K562 (cell line): ENCODE results near the gene DPP9. TPM values are rescaled to one million over a fixed set of nuclear protein-coding genes. Genes with fewer than 3 reads are reported as not detected.

Source experiments
- ATAC-seq: fragments of 200-7000 bp; cut with Tn5 transposase; 3 replicates; pipeline ENCODE4 v1.9.1; 2020; ENCODE audit warnings: moderate library complexity
- BruUV-seq: library from RNA; stranded (reverse); fragments of 400-500 nt; replicated peaks from 2 replicates; lab custom pipeline; 2021; lab: Mats Ljungman, UMichigan
- CTCF ChIA-PET: fragments of 300-600 bp; formaldehyde crosslinking; extraction: SDS; loops from one replicate; lab custom pipeline; 2021; ENCODE audit warnings: low intra/inter-chr PET ratio; lab: Yijun Ruan, JAX
- POLR2A ChIA-PET: fragments of 300-600, 350-650 bp; sonication (Branson Sonifier 250); formaldehyde crosslinking; extraction: SDS; loops from one replicate; lab custom pipeline; 2021; ENCODE audit warnings: antibody characterized with exemption, inconsistent platforms; lab: Yijun Ruan, JAX
- DNase-seq, 4 experiments: peaks; one replicate each; pipeline versions ENCODE4 v3.0.0 to v3.0.0-alpha.2; 2011 to 2018; ENCODE audit warnings: low spot score in 3 of 4, mixed read lengths in 3 of 4; ENCODE audit errors: extremely low read depth in 1 of 4
- FAIRE-seq: peaks from 2 replicates; lab custom pipeline; 2011; peaks lifted over from hg19 to GRCh38; lab: Jason Lieb, UNC
- H2AFZ ChIP-seq: 2 replicates; pipeline ENCODE4 v1.6.0; 2011; ENCODE audit warnings: low read depth, low read length, control low read depth, inconsistent platforms
- H3K27ac ChIP-seq: fragments of 200-600 bp; 3 replicates; pipeline ENCODE4 v1.8.0; 2011; ENCODE audit warnings: low read depth, mild to moderate bottlenecking, control low read depth, inconsistent platforms, low read length, moderate library complexity, mixed read lengths; ENCODE audit errors: extremely low read depth
- H3K27me3 ChIP-seq, 2 experiments: fragments of 300-600 bp in 1 of 2; 2 replicates in 1 of 2; 3 replicates in 1 of 2; pipeline versions ENCODE4 v1.6.0 to v1.8.0; 2011; ENCODE audit warnings: inconsistent platforms in 2 of 2, low read length in 2 of 2, mild to moderate bottlenecking in 1 of 2, mixed read lengths in 1 of 2, moderate library complexity in 1 of 2; ENCODE audit not compliant: control insufficient read depth in 2 of 2, insufficient read depth in 2 of 2
- H3K36me3 ChIP-seq: fragments of 300-600 bp; 3 replicates; pipeline ENCODE4 v1.8.0; 2011; ENCODE audit warnings: mild to moderate bottlenecking, low read length, inconsistent platforms; ENCODE audit not compliant: control insufficient read depth, insufficient read depth
- H3K4me1 ChIP-seq, 2 experiments: fragments of 200-600 bp in 1 of 2; replicated peaks in 1 of 2; 2 replicates in 1 of 2; 3 replicates in 1 of 2; pipeline versions ENCODE4 v1.5.1 to v1.8.0; 2011; ENCODE audit warnings: inconsistent platforms in 2 of 2, low read length in 2 of 2, mild to moderate bottlenecking in 1 of 2, mixed read lengths in 1 of 2, moderate library complexity in 1 of 2; ENCODE audit not compliant: control insufficient read depth in 2 of 2, insufficient read depth in 2 of 2
- H3K4me2 ChIP-seq: 2 replicates; pipeline ENCODE4 v1.6.1; 2011; ENCODE audit warnings: low read length, control low read depth, inconsistent platforms, mixed read lengths; ENCODE audit not compliant: insufficient read depth
- H3K4me3 ChIP-seq: fragments of 200-600 bp; sonication (generic), shearing (Covaris generic); 2 replicates; pipeline ENCODE4 v1.5.1; 2016; ENCODE audit warnings: control low read depth, inconsistent platforms
- H3K79me2 ChIP-seq: fragments of 200-600 bp; 3 replicates; pipeline ENCODE4 v1.8.0; 2011; ENCODE audit warnings: low read length, inconsistent platforms; ENCODE audit not compliant: control insufficient read depth, insufficient read depth
- H3K9ac ChIP-seq, 2 experiments: 2 replicates each; pipeline versions ENCODE4 v1.6.0 to v1.6.1; 2011; ENCODE audit warnings: low read depth in 2 of 2, low read length in 2 of 2, control low read depth in 1 of 2, inconsistent platforms in 1 of 2, mild to moderate bottlenecking in 1 of 2, mixed read lengths in 1 of 2; ENCODE audit not compliant: insufficient read depth in 1 of 2
- H3K9me1 ChIP-seq: one replicate; pipeline ENCODE4 v1.6.0; 2011; ENCODE audit warnings: inconsistent platforms, mild to moderate bottlenecking, low read length, moderate library complexity; ENCODE audit not compliant: control insufficient read depth, insufficient read depth
- H3K9me3 ChIP-seq: replicated peaks from 2 replicates; pipeline ENCODE4 v1.5.1; 2011; ENCODE audit warnings: low read depth, low read length, inconsistent platforms; ENCODE audit not compliant: control insufficient read depth, insufficient read depth
- H4K20me1 ChIP-seq: replicated peaks from 2 replicates; pipeline ENCODE4 v1.6.1; 2011; ENCODE audit warnings: low read length, inconsistent platforms, mixed read lengths; ENCODE audit not compliant: control insufficient read depth, insufficient read depth
- ADNP ChIP-seq: fragments of 200-800 bp; sonication (Bioruptor generic); IDR thresholded peaks from 2 replicates; pipeline ENCODE4 v1.6.1; 2016; ENCODE audit warnings: missing genetic modification characterization, missing compliant biosample characterization
- BCOR ChIP-seq: fragments of 450-650 bp; IDR thresholded peaks from 2 replicates; pipeline ENCODE4 v1.6.1; 2016
- CREB1 ChIP-seq, 2 experiments: sonication (generic) in 1 of 2; formaldehyde crosslinking in 1 of 2; IDR thresholded peaks; 2 replicates each; pipeline versions ENCODE4 v1.6.1 to v1.8.0; 2012 to 2022; ENCODE audit warnings: inconsistent platforms in 1 of 2, mild to moderate bottlenecking in 1 of 2, missing genetic modification reagents in 1 of 2, moderate library complexity in 1 of 2
- KDM1A ChIP-seq, 2 experiments: fragments of 450-650 bp; IDR thresholded peaks; 2 replicates each; pipeline ENCODE4 v1.6.1; 2016; ENCODE audit warnings: mild to moderate bottlenecking in 2 of 2
- PTBP1 ChIP-seq: fragments of 200-400 bp; formaldehyde crosslinking; IDR thresholded peaks from 2 replicates; pipeline ENCODE4 v1.6.1; 2017; ENCODE audit warnings: low read depth, low read length
- RBM25 ChIP-seq: fragments of 200-400 bp; formaldehyde crosslinking; IDR thresholded peaks from 2 replicates; pipeline ENCODE4 v1.6.1; 2018; ENCODE audit warnings: low read length, low read depth, moderate library complexity; ENCODE audit not compliant: severe bottlenecking
- RCOR1 ChIP-seq, 2 experiments: IDR thresholded peaks; 2 replicates each; pipeline ENCODE4 v1.6.1; 2012; ENCODE audit warnings: low read depth in 2 of 2, low read length in 2 of 2, borderline replicate concordance in 1 of 2, improper control_type of control experiment in 1 of 2
- SMARCA5 ChIP-seq: fragments of 450-650 bp; IDR thresholded peaks from 2 replicates; pipeline ENCODE4 v1.6.1; 2016
- TAF7 ChIP-seq: fragments of 450-650 bp; IDR thresholded peaks from 2 replicates; pipeline ENCODE4 v1.6.1; 2016; ENCODE audit warnings: missing genetic modification characterization, missing compliant biosample characterization
- WGBS: fragments of 100-300 bp; shearing (Covaris generic); methylation state at CpG from one replicate; pipeline ENCODE4 v1.1.6; 2016; ENCODE audit warnings: low coverage, mixed read lengths; ENCODE audit not compliant: insufficient coverage; ENCODE audit errors: missing lambda C conversion rate; 5-methylcytosine and 5-hydroxymethylcytosine counted together
- in situ Hi-C: fragments of 300-500 bp; cut with MboI; formaldehyde crosslinking; loops from 4 replicates; pipeline ENCODE4 v1.15.0; 2018; ENCODE audit warnings: inconsistent platforms, mixed read lengths
- intact Hi-C: fragments of 100-400 bp; cut with micrococcal nuclease; formaldehyde crosslinking; loops from 2 replicates; pipeline ENCODE4 v1.14.2; 2022
- polyA plus RNA-seq, 8 experiments: library from polyadenylated mRNA; depleted of rRNA in 4 of 8; stranded (reverse) in 5 of 8; unstranded in 3 of 8; fragments of >200 nt; fragmentation: Nextera tagmentation in 2 of 8; fragmentation: Illumina TruSeq in 1 of 8; extraction: Ambion mirVana in 2 of 8; extraction: Trizol in 1 of 8; gene quantifications; 2 replicates each; pipeline versions ENCODE4 v1.2.1 to v1.2.3, GENCODE V29; 2011 to 2014; ENCODE audit warnings: inconsistent platforms in 1 of 8, missing spikeins in 1 of 8
- total RNA-seq, 7 experiments: library from RNA; depleted of rRNA in 6 of 7; stranded (reverse); fragments of >200 nt in 6 of 7; fragmentation: Illumina TruSeq in 2 of 7; extraction: Trizol in 2 of 7; gene quantifications; 2 replicates each; pipeline versions ENCODE4 v1.2.1 to v1.2.3, GENCODE V29; 2011 to 2021; ENCODE audit warnings: low replicate concordance in 1 of 7
- TF ChIP-seq, protein P1 (sequence below), 2 experiments: fragments of 250-450 bp in 1 of 2; fragments of 450-650 bp in 1 of 2; sonication (Bioruptor Pico) in 1 of 2; IDR thresholded peaks; 2 replicates each; pipeline versions ENCODE4 v1.6.1 to v1.8.0; 2016 to 2021; ENCODE audit warnings: mild to moderate bottlenecking in 2 of 2, moderate library complexity in 2 of 2, missing compliant biosample characterization in 1 of 2, missing genetic modification characterization in 1 of 2

The DPP9 gene
- total and polyA plus RNA-seq, 9 of the 15 experiments (the other 6 are each of a cell fraction or from before 2014, with no cell fraction given) = 0.90 to 66.7 (median 24.5) TPM

DNA sequence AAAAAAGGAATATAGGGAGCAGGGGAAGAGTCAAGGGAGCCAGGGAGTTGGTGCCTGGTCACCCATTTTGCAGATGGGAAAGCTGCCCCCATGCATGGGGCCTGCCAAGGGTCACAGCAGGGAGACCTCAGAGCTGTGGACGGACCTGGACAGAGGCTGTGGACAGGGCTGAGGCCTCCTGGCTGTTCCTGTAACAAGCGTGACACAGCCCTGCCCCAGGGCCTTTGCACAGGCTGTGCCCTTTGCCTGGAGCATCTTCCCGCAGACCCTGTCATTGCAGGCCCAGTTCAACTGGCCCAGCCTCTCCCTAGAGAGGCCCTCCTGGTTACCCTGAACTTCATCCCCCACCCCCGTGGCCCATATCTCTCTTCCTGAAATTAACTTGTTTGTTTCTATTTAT is 77.9 kb downstream of the DPP9 start:
- H3K4me1 ChIP-seq = peaks cover 0 to 25% of the 10 kb centered on the region in 2 experiments; a peak in 3 of 5 replicates
- no TSS peak for BruUV-seq
- H2AFZ ChIP-seq = no peak overlapping the region
- no peaks in the 10 kb centered on the region for H3K9me1 ChIP-seq
- no peaks in the 10 kb centered on the region for H4K20me1 ChIP-seq
- 68% methylated on average over 4 of the region's 4 CpGs for WGBS
- no peak overlapping the region for H3K4me2 ChIP-seq
- in situ Hi-C loops (no loop called here), intact Hi-C loops (no loop called here)
- H3K9me3 ChIP-seq = no peaks in the 10 kb centered on the region
- H3K79me2 ChIP-seq = peaks cover 4% of the 10 kb centered on the region; the same call in 2 of the 3 replicates
- ChIA-PET CTCF (no interaction called here), POLR2A (interaction anchor here (1.1 to 1.2 kb wide), 2 partner anchors 11 to 15 kb away, joined by 3 read pairs; no protein-coding TSS in a partner anchor)
- H3K4me3 ChIP-seq = no peak overlapping the region
- peak overlapping the region in 1 of 2 experiments; percentile 36; a peak in 1 of 4 replicates for H3K9ac ChIP-seq
- FAIRE-seq (no peak), DNase-seq (no peak), ATAC-seq (no peak)
- H3K36me3 ChIP-seq = peaks cover 2% of the 10 kb centered on the region; the same call in 1 of the 3 replicates
- no peak overlapping the region for H3K27ac ChIP-seq
- TF ChIP-seq BCOR (peak; percentile 72; the same call in 1 of the 2 replicates), ADNP (tag) (0 out of 2 replicates have a peak, but pooled peaks have one; percentile 49), TAF7 (tag) (no peak), PTBP1 (peak; percentile 50; the same call in 1 of the 2 replicates), KDM1A (IDR thresholded peaks at IDR 0.05) (peak in 1 of 2 experiments; percentile 48; a peak in 2 of 4 replicates), CREB1 (IDR thresholded peaks at IDR 0.05) (no peak), CREB1 (CRISPR knock-in tag; IDR thresholded peaks at IDR 0.05) (no peak), RCOR1 (IDR thresholded peaks at IDR 0.05; ENCODE audit: borderline replicate concordance in 1 of 2, low read depth in 2 of 2, low read length in 2 of 2) (peak in 1 of 2 experiments; percentile 50; a peak in 2 of 4 replicates), SMARCA5 (peak; percentile 82), RBM25 (peak; percentile 96)
- TF ChIP-seq, protein P1, sequence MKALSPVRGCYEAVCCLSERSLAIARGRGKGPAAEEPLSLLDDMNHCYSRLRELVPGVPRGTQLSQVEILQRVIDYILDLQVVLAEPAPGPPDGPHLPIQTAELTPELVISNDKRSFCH (CRISPR knock-in tag; IDR thresholded peaks at IDR 0.05) = no peak
- TF ChIP-seq, protein P1 (tag; IDR thresholded peaks at IDR 0.05) = 0 out of 2 replicates have a peak, but pooled peaks have one; percentile 47
- no peaks in the 10 kb centered on the region for H3K27me3 ChIP-seq
